Glomerular endothelial cell (primary cell): ENCODE data around the gene TMEM273. TPM values are rescaled to one million over a fixed set of nuclear protein-coding genes. Genes with fewer than 3 reads are reported as not detected.

Experiments used
- DNase-seq: peaks from one replicate; pipeline ENCODE4 v3.0.0-alpha.2; 2011; ENCODE audit warnings: low read depth, low spot score; ENCODE audit errors: extremely low read depth
- total RNA-seq: library from RNA; depleted of rRNA; stranded (reverse); fragments of >200 nt; gene quantifications from 2 replicates; pipeline ENCODE4 v1.2.3, GENCODE V29; 2015

TMEM273 gene
- total RNA-seq, 1 donor from 2014 or later = 11.6 TPM

GRCh38 chr10:49166484-49167400, 21.4 kb downstream of the TMEM273 start:
- no peak for DNase-seq

- DNase-seq = no peak
Observed at GRCh38 chr10:49165821-49166483, 22.2 kb downstream of the TMEM273 start.

GRCh38 chr10:49165259-49165658, 22.9 kb downstream of the TMEM273 start:
- DNase-seq = no peak

DNA sequence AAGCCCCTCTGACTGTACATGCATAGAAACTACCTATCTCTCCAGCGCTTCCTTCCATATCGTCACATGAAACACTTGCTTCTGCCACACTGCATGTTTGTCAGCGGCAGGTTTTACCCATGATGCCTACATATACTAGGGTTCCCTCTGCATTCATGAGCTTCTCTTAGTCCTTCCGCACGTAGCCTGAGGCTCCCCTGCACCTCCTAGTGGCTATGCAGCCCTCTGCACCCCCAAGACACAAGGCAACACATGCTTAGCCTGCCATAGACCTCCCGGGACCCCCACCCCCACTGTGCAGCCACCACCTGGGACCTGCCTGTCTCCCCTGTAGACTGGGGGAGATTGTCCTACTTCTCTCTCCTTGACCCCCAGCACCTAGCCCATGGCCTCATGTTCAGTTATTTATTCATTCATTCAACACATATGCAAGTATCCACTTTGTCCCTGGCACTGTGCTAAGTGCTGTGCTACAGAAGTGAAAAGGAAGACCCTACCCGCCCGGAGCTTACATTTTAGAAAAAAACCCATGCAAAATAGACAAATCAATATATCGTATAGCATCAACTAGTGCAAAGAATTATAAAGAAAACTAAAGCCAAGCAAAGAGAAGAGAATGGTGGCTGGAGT, 23.5 kb downstream of the TMEM273 start:
- no peak for DNase-seq

- DNase-seq = no peak
Observed at GRCh38 chr10:49163741-49164140, 24.4 kb downstream of the TMEM273 start.

GRCh38 chr10:49162761-49163310, 25.4 kb downstream of the TMEM273 start:
- DNase-seq = no peak

- no peak for DNase-seq
Observed at GRCh38 chr10:49162063-49162462, 26.1 kb downstream of the TMEM273 start.

GRCh38 chr10:49161411-49161997, 26.7 kb downstream of the TMEM273 start:
- no peak for DNase-seq

DNA sequence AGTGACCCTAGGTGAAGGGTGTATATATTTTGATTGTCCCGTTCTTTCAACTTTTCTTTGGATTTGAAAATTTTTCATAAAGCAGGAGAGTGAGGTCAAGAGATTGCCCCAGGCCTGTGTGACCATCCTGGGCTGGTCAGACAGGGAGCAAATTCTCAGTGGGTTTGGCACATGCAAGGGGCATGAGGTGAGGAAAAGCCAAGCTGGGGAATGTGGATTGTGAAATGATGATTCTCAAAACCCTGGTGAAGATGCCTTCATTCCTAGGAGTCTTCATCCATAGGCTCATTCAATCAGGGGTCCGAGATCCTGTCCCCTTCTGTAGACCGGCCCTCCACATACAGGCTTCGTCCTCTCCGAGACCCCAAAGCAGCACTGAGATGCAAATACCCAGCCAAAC, 27.4 kb downstream of the TMEM273 start:
- no peak for DNase-seq

DNA sequence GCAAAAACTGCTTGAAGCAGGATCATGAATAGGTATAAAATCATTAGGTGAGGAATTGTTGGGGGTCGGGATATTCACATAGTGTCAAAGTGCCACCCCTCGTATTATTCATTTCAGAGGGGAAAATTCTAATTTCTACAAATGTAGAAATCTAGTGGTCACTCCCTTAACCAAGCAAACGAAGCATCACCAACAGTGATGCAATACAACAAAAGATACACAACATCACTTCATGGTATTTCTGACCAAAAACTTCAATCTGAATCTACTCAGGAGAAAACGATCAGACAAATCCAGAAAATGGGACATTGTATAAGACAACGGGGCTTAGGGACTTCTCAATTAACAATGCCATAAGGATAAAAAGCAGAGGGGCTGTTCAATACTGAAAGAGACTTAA, 28.1 kb downstream of the TMEM273 start:
- DNase-seq = no peak

- DNase-seq = no peak
Observed at GRCh38 chr10:49158915-49159314, 29.3 kb downstream of the TMEM273 start.

GRCh38 chr10:49158404-49158803, 29.8 kb downstream of the TMEM273 start:
- no peak for DNase-seq

- no peak for DNase-seq
Observed at GRCh38 chr10:49157229-49157628, 31.0 kb downstream of the TMEM273 start.

DNA sequence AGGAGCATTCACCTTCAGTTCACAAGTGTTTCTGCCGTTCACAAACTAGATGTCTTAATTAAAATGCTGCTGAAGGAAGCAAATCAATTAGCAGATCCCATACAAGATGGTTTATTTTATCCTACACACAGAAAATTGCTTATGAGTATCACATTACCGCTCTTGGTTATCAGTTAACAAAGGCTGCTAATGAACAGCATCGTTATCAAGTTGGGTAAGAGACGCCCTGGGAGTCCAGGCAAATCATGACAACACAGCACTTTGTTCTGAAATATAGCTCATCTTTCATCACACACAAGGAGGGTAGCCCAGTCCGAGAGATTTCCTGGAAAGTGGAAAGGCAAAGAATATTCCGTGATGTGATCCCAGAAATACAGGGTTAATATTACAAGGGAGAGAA, 33.5 kb downstream of the TMEM273 start:
- DNase-seq = no peak

DNA sequence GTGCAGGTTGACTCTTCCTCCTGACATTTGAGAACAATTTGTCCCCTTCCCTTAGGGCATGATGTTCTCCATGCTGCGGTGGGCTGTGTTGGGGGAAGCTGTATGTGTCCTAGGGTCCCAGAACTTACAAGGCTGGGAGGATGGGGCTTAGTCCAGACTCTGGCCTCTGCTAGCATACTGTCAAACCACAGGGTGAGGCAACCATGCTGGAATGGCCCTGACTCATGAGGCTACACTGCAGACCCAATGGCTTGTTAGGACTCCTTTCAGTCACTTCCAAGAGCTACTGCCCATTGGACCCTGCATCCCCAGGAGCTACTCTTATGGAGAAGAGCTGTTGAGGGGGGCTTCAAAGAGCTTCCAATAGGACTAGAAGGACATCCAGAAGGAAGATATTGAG, 34.2 kb downstream of the TMEM273 start:
- no peak for DNase-seq

GRCh38 chr10:49153115-49153514, 35.1 kb downstream of the TMEM273 start:
- DNase-seq = no peak

- DNase-seq = no peak
Observed at GRCh38 chr10:49152663-49153062, 35.5 kb downstream of the TMEM273 start.

DNA sequence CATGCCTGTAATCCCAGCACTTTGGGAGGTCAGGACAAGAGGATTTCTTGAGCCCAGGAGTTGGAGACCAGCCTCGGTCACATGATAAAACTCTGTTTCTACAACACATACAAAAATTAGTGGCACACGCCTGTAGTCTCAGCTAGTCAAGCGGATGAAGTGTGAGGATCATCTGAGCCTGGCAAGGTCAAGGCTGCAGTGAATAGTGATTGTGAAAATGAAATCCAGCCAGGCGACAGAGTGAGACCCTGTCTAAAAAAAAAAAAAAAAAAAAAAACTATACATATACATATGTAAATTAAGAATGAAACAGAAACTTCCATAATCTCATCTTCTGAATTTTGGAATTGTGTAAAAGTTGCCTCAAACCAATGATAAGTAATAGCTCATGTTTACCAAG, 36.2 kb downstream of the TMEM273 start:
- DNase-seq = no peak

GRCh38 chr10:49151481-49151880, 36.7 kb downstream of the TMEM273 start:
- no peak for DNase-seq

GRCh38 chr10:49151025-49151445, 37.2 kb downstream of the TMEM273 start:
- no peak for DNase-seq

GRCh38 chr10:49150426-49150825, 37.8 kb downstream of the TMEM273 start:
- DNase-seq = no peak
